A549 (cell line): ENCODE results near the gene PTK7. TPM values are rescaled to one million over a fixed set of nuclear protein-coding genes. Genes with fewer than 3 reads are reported as not detected.

ENCODE experiments used
- ATAC-seq, 2 experiments: fragments of 200-7000 bp in 1 of 2; fragments of >200 bp in 1 of 2; cut with Nextera tagmentation in 1 of 2; cut with Tn5 transposase in 1 of 2; 3 replicates each; pipeline versions ENCODE4 v1.8.0 to v1.9.1; 2018 to 2020; ENCODE audit warnings: mild to moderate bottlenecking in 1 of 2, moderate library complexity in 1 of 2
- CTCF ChIA-PET: fragments of 300-600 bp; sonication (Branson Sonifier 250); formaldehyde crosslinking; extraction: SDS; loops from one replicate; lab custom pipeline; 2021; ENCODE audit warnings: antibody characterized with exemption, inconsistent platforms; lab: Yijun Ruan, JAX
- POLR2A ChIA-PET: fragments of 350-600 bp; formaldehyde crosslinking; extraction: SDS; loops from one replicate; lab custom pipeline; 2021; ENCODE audit warnings: antibody characterized with exemption, inconsistent platforms; lab: Yijun Ruan, JAX
- DNase-seq, 2 experiments: peaks; one replicate each; pipeline versions ENCODE4 v3.0.0 to v3.0.0-alpha.2; 2011 to 2016; ENCODE audit warnings: low read depth in 1 of 2, low spot score in 1 of 2
- FAIRE-seq: peaks from 2 replicates; lab custom pipeline; 2011; peaks lifted over from hg19 to GRCh38; lab: Jason Lieb, UNC
- H3K27ac ChIP-seq, 2 experiments: fragments of >200 bp; sonication (Bioruptor Twin); formaldehyde crosslinking; 3 replicates each; pipeline ENCODE4 v1.5.1; 2016 to 2017
- H3K4me1 ChIP-seq: fragments of >200 bp; sonication (Bioruptor Twin); formaldehyde crosslinking; 3 replicates; pipeline ENCODE4 v1.6.1; 2016
- H3K4me2 ChIP-seq: fragments of >200 bp; sonication (Bioruptor Twin); formaldehyde crosslinking; 3 replicates; pipeline ENCODE4 v1.6.1; 2016
- H3K4me3 ChIP-seq: fragments of >200 bp; sonication (Bioruptor Twin); formaldehyde crosslinking; 3 replicates; pipeline ENCODE4 v1.5.1; 2016
- H3K9me3 ChIP-seq: fragments of >200 bp; sonication (Bioruptor Twin); formaldehyde crosslinking; 3 replicates; pipeline ENCODE4 v1.6.1; 2016
- CTCF ChIP-seq: fragments of >200 bp; sonication (Bioruptor Twin); formaldehyde crosslinking; IDR thresholded peaks from 3 replicates; pipeline ENCODE4 v1.5.1; 2016
- EHMT2 ChIP-seq: fragments of 200-600 bp; sonication (generic); IDR thresholded peaks from 2 replicates; pipeline ENCODE4 v1.6.1; 2016; ENCODE audit warnings: antibody characterized with exemption, low read depth, mild to moderate bottlenecking, moderate library complexity
- FOSL2 ChIP-seq, 2 experiments: fragments of 450-650 bp in 1 of 2; fragments of >200 bp in 1 of 2; sonication (Bioruptor Twin) in 1 of 2; formaldehyde crosslinking; IDR thresholded peaks; 2 replicates each; pipeline versions ENCODE4 v1.5.0 to v1.6.1; 2016 to 2020; ENCODE audit warnings: mild to moderate bottlenecking in 1 of 2, moderate library complexity in 1 of 2
- FOXS1 ChIP-seq: fragments of 250-450 bp; sonication (Bioruptor Pico); IDR thresholded peaks from 2 replicates; pipeline ENCODE4 v1.5.0; 2020; ENCODE audit warnings: mild to moderate bottlenecking, moderate library complexity
- HEYL ChIP-seq: fragments of 250-450 bp; sonication (Bioruptor Pico); IDR thresholded peaks from 2 replicates; pipeline ENCODE4 v1.8.0; 2021; ENCODE audit warnings: mild to moderate bottlenecking, moderate library complexity
- HOXB13 ChIP-seq: fragments of 250-450 bp; sonication (Bioruptor Pico); IDR thresholded peaks from 2 replicates; pipeline ENCODE4 v1.5.0; 2020; ENCODE audit warnings: low read depth, mild to moderate bottlenecking, moderate library complexity
- HOXB5 ChIP-seq: fragments of 250-450 bp; sonication (Bioruptor Pico); IDR thresholded peaks from 2 replicates; pipeline ENCODE4 v1.5.0; 2020; ENCODE audit warnings: mild to moderate bottlenecking, moderate library complexity
- JUNB ChIP-seq: fragments of >200 bp; sonication (Bioruptor Twin); formaldehyde crosslinking; IDR thresholded peaks from 2 replicates; pipeline ENCODE4 v1.6.1; 2016
- MAX ChIP-seq: IDR thresholded peaks from 2 replicates; pipeline ENCODE4 v1.6.1; 2012
- NPAS2 ChIP-seq: fragments of 250-450 bp; sonication (Bioruptor Pico); IDR thresholded peaks from 2 replicates; pipeline ENCODE4 v1.8.0; 2022; ENCODE audit warnings: mild to moderate bottlenecking, moderate library complexity, borderline replicate concordance
- NR3C1 ChIP-seq: fragments of >200 bp; sonication (Bioruptor Twin); formaldehyde crosslinking; IDR thresholded peaks from 3 replicates; pipeline ENCODE4 v1.6.1; 2017
- PBX3 ChIP-seq: IDR thresholded peaks from 2 replicates; pipeline ENCODE4 v1.6.1; 2012
- PHF8 ChIP-seq: fragments of 200-600 bp; sonication (generic); IDR thresholded peaks from 2 replicates; pipeline ENCODE4 v1.6.1; 2016; ENCODE audit warnings: low read depth, mild to moderate bottlenecking, antibody characterized with exemption, moderate library complexity, borderline replicate concordance
- RAD21 ChIP-seq, 2 experiments: fragments of >200 bp in 1 of 2; sonication (Bioruptor Twin) in 1 of 2; formaldehyde crosslinking in 1 of 2; IDR thresholded peaks in 1 of 2; conservative IDR thresholded peaks in 1 of 2; 2 replicates in 1 of 2; 3 replicates in 1 of 2; pipeline ENCODE4 v1.6.1; 2012 to 2018; ENCODE audit warnings: inconsistent platforms in 1 of 2
- RNF2 ChIP-seq: fragments of 200-600 bp; sonication (generic); IDR thresholded peaks from 2 replicates; pipeline ENCODE4 v1.6.1; 2016; ENCODE audit warnings: low read depth, mild to moderate bottlenecking, antibody characterized with exemption, moderate library complexity, borderline replicate concordance
- SMC3 ChIP-seq: fragments of >200 bp; sonication (Bioruptor Twin); formaldehyde crosslinking; IDR thresholded peaks from 3 replicates; pipeline ENCODE4 v1.6.1; 2018; ENCODE audit warnings: inconsistent platforms
- TFCP2L1 ChIP-seq: fragments of 250-450 bp; sonication (Bioruptor Pico); IDR thresholded peaks from 2 replicates; pipeline ENCODE4 v1.5.0; 2021; ENCODE audit warnings: mild to moderate bottlenecking
- ZC3H11A ChIP-seq: fragments of 450-650 bp; IDR thresholded peaks from 2 replicates; pipeline ENCODE4 v1.6.1; 2014; ENCODE audit warnings: antibody characterized with exemption, mild to moderate bottlenecking
- ZFP36 ChIP-seq: fragments of 450-650 bp; IDR thresholded peaks from 2 replicates; pipeline ENCODE4 v1.6.1; 2014; ENCODE audit warnings: borderline replicate concordance; ENCODE audit not compliant: partially characterized antibody
- WGBS: methylation state at CpG from one replicate; pipeline ENCODE4 v1.1.6; 2017; ENCODE audit errors: missing lambda C conversion rate; 5-methylcytosine and 5-hydroxymethylcytosine counted together
- polyA plus RNA-seq, 4 experiments: library from polyadenylated mRNA; depleted of rRNA in 3 of 4; stranded (reverse); fragments of >200 nt; fragmentation: RNase III in 1 of 4; extraction: RNeasy Plus Mini Kit Qiagen cat#74134 plus additional on column Dnase treatment in 1 of 4; gene quantifications; 2 replicates in 3 of 4; 3 replicates in 1 of 4; pipeline ENCODE4 v1.2.3, GENCODE V29; 2011 to 2017
- TF ChIP-seq, protein P1 (sequence below): fragments of >200 bp; sonication (Bioruptor Twin); formaldehyde crosslinking; IDR thresholded peaks from 2 replicates; pipeline ENCODE4 v1.6.1; 2016

Gene PTK7
- polyA plus RNA-seq, 2 of the 4 experiments (the other 2 are of a cell fraction), result 2.8 to 5.6 TPM

- no peak overlapping the region for H3K27ac ChIP-seq
- POLR2A ChIA-PET, result no interaction called here
- no peak for ATAC-seq
- no peak overlapping the region for H3K4me3 ChIP-seq
- H3K4me2 ChIP-seq, result no peak overlapping the region
- peak; percentile 79 for TF ChIP-seq ZC3H11A
- TF ChIP-seq HEYL (CRISPR knock-in tag), result no peak
- TF ChIP-seq, all 56 proteins: peak for 1
- H3K9me3 ChIP-seq, result no peaks in the 10 kb centered on the region
- CTCF ChIA-PET, result interaction anchor here (1.3 kb wide), 1 partner anchor 55 kb away, joined by 3 read pairs; no protein-coding TSS in a partner anchor
- DNase-seq, result no peak
- no peak for FAIRE-seq
- 77% methylated on average over 4 of the region's 4 CpGs for whole genome bisulfite sequencing
- no peaks in the 10 kb centered on the region for H3K4me1 ChIP-seq
Measured at GRCh38 chr6:43088654-43089056, 12.5 kb downstream of the PTK7 start.

DNA sequence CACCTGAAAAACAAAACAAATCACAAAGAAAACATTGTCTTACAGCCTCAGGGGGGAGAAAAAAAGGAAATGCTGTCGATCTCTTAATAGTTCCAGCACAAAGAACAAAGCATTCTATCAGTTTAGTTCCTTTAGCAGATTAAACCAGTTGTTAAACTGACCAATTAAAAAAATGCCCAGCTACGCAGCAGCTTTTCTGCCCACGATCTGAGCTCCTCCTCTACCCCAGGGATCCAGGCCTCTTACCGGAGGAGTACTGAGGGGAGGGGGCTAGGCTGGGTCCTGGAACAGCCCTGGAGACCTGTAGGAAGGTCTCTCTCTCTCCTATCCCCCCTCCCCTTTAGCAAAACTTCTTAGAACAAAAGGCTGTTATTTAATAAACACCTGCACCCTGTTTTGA lies 13.4 kb downstream of the PTK7 start:
- no peak overlapping the region for H3K4me2 ChIP-seq
- POLR2A ChIA-PET, result no interaction called here
- TF ChIP-seq FOSL2 (IDR thresholded peaks at IDR 0.05) (no peak), FOSL2 (CRISPR knock-in tag; IDR thresholded peaks at IDR 0.05) (no peak), RNF2 (no peak), RAD21 (conservative IDR thresholded peaks at IDR 0.05 in 1 of 2, IDR thresholded peaks at IDR 0.05 in 1 of 2) (no peak), TFCP2L1 (no peak), PBX3 (no peak), FOXS1 (CRISPR knock-in tag) (no peak), HOXB13 (CRISPR knock-in tag) (no peak), HEYL (CRISPR knock-in tag) (no peak), PHF8 (no peak), ZFP36 (no peak), JUNB (no peak), HOXB5 (CRISPR knock-in tag) (no peak), SMC3 (no peak), NR3C1 (no peak)
- TF ChIP-seq, protein P1, sequence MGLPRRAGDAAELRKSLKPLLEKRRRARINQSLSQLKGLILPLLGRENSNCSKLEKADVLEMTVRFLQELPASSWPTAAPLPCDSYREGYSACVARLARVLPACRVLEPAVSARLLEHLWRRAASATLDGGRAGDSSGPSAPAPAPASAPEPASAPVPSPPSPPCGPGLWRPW, result no peak
- no peaks in the 10 kb centered on the region for H3K4me1 ChIP-seq
- FAIRE-seq, result no peak
- no peak for ATAC-seq
- CTCF ChIA-PET, result interaction anchor here (1.2 to 1.3 kb wide), 2 partner anchors 11 to 54 kb away, joined by 3 read pairs; no protein-coding TSS in a partner anchor
- DNase-seq, result no peak
- WGBS, result 64% methylated on average over 4 of the region's 4 CpGs
- H3K9me3 ChIP-seq, result no peaks in the 10 kb centered on the region
- no peak overlapping the region for H3K4me3 ChIP-seq
- H3K27ac ChIP-seq, result no peak overlapping the region

DNA sequence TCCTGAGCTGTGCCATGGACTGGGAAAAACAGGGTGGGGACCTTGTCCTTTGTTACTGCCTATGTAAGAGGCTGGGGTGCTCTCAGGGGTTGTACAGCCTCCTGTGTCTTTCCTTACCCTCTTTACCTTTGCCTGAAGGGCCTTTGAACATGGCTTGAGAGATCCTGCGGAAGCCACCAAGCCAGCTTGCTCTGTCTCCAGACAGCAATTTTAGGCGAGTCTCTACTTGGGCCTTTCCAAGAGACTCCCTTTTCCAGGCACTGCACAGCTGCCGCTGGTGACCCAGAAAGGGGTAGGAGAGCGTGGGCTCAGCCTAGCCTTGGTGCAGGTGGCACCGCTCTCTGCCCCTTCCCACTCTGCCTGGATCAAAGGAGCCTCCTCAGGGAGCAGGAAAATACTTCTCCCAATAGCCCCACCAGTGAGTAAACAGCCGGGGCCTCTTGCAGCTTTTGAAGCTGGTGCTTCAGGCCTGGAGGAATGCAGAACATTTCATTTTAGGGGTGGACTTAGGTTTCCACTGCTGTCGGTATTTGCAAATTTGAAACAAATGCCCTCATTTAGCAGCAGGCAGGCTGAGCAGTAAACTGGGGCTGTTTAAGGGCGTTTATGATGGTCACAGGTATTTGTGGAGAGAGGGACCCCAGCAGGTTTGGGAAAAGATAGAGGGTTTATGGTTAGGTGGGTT lies 13.9 kb downstream of the PTK7 start:
- POLR2A ChIA-PET, result no interaction called here
- TF ChIP-seq CTCF (no peak), HOXB13 (CRISPR knock-in tag) (no peak), EHMT2 (no peak), RAD21 (conservative IDR thresholded peaks at IDR 0.05 in 1 of 2, IDR thresholded peaks at IDR 0.05 in 1 of 2) (no peak), NPAS2 (CRISPR knock-in tag) (no peak), MAX (no peak)
- TF ChIP-seq, protein P1, result no peak
- TF ChIP-seq, all 56 proteins: peak for 0

More for the DNA sequence above, 13.9 kb downstream of the PTK7 start:
- FAIRE-seq (no peak), ATAC-seq (no peak), DNase-seq (no peak)
- Histone ChIP-seq H3K4me3 (no peak overlapping the region), H3K9me3 (no peaks in the 10 kb centered on the region), H3K4me1 (no peaks in the 10 kb centered on the region), H3K27ac (no peak overlapping the region), H3K4me2 (no peak overlapping the region)
- CTCF ChIA-PET, result interaction anchor here (1.2 kb wide), 1 partner anchor 11 kb away, joined by 3 read pairs; no protein-coding TSS in a partner anchor
- WGBS, result 74% methylated on average over 7 of the region's 8 CpGs
